Activated CD4-positive, alpha-beta memory T cell treated with anti-CD3 and anti-CD28 coated beads, Interleukin-2, amount 10 ng/mL, durations not matched to agents 7 days and 5 days (primary cell): Measurements from ENCODE around the gene ARHGEF37. TPM values are rescaled to one million over a fixed set of nuclear protein-coding genes. Genes with fewer than 3 reads are reported as not detected.

Experiments used
- CTCF ChIA-PET: fragments of 350-600 bp; sonication (Branson Sonifier 250); formaldehyde crosslinking; loops from one replicate; lab custom pipeline; 2021; ENCODE audit warnings: antibody characterized with exemption, inconsistent platforms; lab: Charles Lee
- POLR2A ChIA-PET: fragments of 350-600 bp; sonication (Branson Sonifier 250); formaldehyde crosslinking; loops from one replicate; lab custom pipeline; 2021; ENCODE audit warnings: antibody characterized with exemption; lab: Charles Lee
- DNase-seq: peaks from one replicate; pipeline ENCODE4 v3.0.0-alpha.2; 2020
- H3K27ac Mint-ChIP-seq: one replicate; pipeline ENCODE4 v1.8.0; 2021; ENCODE audit warnings: mild to moderate bottlenecking, mixed read lengths
- H3K27me3 Mint-ChIP-seq: one replicate; pipeline ENCODE4 v1.8.0; 2021; ENCODE audit warnings: mixed read lengths
- H3K36me3 Mint-ChIP-seq: one replicate; pipeline ENCODE4 v1.8.0; 2021; ENCODE audit warnings: low read depth, mixed read lengths
- H3K4me1 Mint-ChIP-seq: one replicate; pipeline ENCODE4 v1.8.0; 2021; ENCODE audit warnings: mixed read lengths
- H3K4me3 Mint-ChIP-seq: one replicate; pipeline ENCODE4 v1.8.0; 2021; ENCODE audit warnings: mild to moderate bottlenecking, mixed read lengths
- H3K9me3 Mint-ChIP-seq: one replicate; pipeline ENCODE4 v1.8.0; 2021; ENCODE audit warnings: mixed read lengths
- total RNA-seq, 2 experiments: library from RNA; stranded (reverse); gene quantifications; one replicate each; pipeline ENCODE4 v1.2.3, GENCODE V29; 2021

ARHGEF37 gene
- total RNA-seq, 2 experiments from 2014 or later, result 0.88 to 1.1 TPM

DNA sequence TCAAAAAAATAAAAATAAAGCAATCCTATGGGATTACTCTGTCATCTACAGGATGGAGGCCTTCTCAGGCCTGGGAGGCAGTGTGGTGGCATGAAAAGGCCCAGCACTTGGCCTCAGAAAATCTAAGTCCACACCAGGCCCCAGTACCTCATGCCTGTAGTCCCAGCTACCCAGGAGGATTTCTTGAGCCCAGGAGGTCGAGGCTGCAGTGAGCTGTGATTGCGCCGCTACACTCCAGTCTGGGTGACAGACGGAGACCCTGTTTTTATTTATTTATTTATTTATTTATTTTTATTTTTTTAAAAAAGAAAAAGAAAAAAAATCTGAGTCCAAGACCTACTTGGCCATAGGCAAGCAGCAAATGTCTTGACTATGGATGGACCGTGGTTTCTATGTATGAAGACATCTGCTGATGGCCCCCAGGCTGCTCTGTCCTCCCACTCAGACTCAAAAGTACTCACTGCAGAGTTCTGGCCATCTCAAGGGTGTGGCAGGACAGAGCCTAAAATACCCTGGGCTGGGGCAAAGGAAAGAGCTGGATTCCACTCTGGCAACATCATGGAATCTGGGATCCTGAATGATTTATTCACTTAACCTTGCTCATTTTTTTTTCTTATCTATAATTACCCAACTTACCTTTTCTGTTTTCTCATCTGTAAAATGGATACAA lies 55.0 kb downstream of the ARHGEF37 start:
- no peak overlapping the region for H3K4me3 Mint-ChIP-seq
- CTCF ChIA-PET, result interaction anchor here (0.7 to 10.6 kb wide), 18 partner anchors 9 to 354 kb away, joined by 3 to 96 read pairs (median 3); no protein-coding TSS in a partner anchor

DNA sequence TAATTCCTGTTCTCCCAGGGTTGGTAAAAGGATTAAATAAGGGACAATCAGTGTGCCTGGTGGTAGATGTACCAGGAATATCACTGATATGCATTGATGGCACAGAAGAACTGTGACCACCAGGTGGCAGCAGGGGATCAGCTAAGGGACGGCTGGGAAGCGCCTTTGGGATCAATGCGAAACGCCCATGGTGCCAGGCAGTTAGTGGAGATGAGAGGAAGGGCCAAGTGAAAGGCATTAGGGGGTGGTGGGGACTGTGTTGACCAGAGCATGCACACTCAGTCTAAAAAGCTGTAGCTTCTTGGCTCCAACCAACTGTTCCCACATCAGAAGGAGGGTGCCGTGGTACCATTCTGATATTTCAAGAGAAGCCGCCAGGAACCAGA lies 55.6 kb downstream of the ARHGEF37 start:
- POLR2A ChIA-PET, result interaction anchor here (1.6 kb wide), 1 partner anchor 192 kb away, joined by 3 read pairs; no protein-coding TSS in a partner anchor
- H3K4me3 Mint-ChIP-seq, result no peak overlapping the region
- H3K4me1 Mint-ChIP-seq, result peaks cover 16% of the 10 kb centered on the region
- H3K27ac Mint-ChIP-seq, result no peak overlapping the region
- CTCF ChIA-PET, result interaction anchor here (0.7 to 10.6 kb wide), 20 partner anchors 8 to 356 kb away, joined by 3 to 96 read pairs (median 3); no protein-coding TSS in a partner anchor
- peak; percentile 59 for DNase-seq
- H3K36me3 Mint-ChIP-seq, result no peaks in the 10 kb centered on the region
- no peaks in the 10 kb centered on the region for H3K9me3 Mint-ChIP-seq
- H3K27me3 Mint-ChIP-seq, result no peaks in the 10 kb centered on the region

More for the DNA sequence above, 55.0 kb downstream of the ARHGEF37 start:
- Mint-ChIP-seq H3K36me3 (no peaks in the 10 kb centered on the region), H3K27me3 (no peaks in the 10 kb centered on the region), H3K4me1 (peaks cover 19% of the 10 kb centered on the region), H3K27ac (no peak overlapping the region), H3K9me3 (no peaks in the 10 kb centered on the region)
- DNase-seq, result no peak
- POLR2A ChIA-PET, result interaction anchor here (1.6 kb wide), 1 partner anchor 192 kb away, joined by 3 read pairs; no protein-coding TSS in a partner anchor

DNA sequence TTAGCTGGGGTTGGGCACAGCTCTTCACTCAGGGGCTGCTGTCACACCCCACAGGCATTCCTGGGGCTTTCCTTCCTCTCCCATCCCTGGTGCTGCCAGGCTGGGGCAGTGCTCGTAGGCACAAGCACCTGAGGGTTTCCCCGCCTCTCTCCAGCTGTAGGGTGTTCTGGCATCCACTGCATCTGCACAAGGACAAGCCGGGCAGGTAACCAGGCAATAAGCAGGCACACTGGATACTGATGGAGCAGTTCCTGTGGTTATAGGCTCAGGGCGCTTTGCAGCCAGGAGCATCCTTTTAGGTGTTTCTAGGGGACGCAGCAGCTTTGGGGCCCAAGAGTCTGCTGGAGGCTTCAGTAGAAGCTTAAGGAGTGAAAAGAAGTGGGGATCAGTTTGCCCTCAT lies 56.8 kb downstream of the ARHGEF37 start:
- no peaks in the 10 kb centered on the region for H3K27me3 Mint-ChIP-seq
- ChIA-PET CTCF (interaction anchor here (1.3 to 10.6 kb wide), 3 partner anchors 119 to 355 kb away, joined by 3 to 96 read pairs (median 4); no protein-coding TSS in a partner anchor), POLR2A (no interaction called here)
- DNase-seq, result no peak
- H3K4me1 Mint-ChIP-seq, result peaks cover 4% of the 10 kb centered on the region
- H3K36me3 Mint-ChIP-seq, result no peaks in the 10 kb centered on the region
- no peak overlapping the region for H3K4me3 Mint-ChIP-seq
- H3K27ac Mint-ChIP-seq, result no peak overlapping the region
- no peaks in the 10 kb centered on the region for H3K9me3 Mint-ChIP-seq

DNA sequence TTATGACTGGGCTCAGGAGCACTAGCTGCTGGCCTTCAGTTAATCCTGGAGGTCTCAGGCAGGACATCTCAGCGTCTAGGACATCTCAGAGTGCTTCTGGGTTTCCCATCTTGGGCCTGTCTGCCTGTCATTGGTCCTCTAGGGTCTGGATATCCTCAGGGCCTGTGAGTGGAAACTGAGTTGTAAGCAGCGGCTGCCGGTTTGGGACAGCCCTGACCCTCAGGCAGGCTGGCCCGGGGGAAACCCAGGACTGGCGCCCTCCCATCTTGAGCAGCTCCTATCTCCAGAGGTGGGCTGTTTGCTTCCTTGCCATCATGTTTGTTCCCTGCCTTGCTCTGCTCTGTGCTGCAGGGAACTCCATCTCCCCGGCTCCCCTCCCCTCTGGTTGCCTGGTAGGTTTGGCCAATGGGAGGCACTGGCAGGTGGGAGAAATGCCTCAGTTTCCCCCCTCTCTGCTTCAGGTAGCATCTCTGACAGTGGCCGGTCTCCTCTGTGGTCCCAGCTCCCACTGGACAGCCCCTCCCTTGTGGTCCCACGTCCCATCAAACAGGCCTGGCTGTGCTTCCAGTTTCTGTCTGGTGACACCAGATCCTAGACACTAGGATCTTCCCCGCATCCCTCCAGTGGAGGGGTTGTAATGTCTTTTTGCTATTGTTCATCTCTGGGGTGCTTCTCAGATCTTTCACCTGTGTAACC lies 57.4 kb downstream of the ARHGEF37 start:
- H3K36me3 Mint-ChIP-seq, result no peaks in the 10 kb centered on the region
- no peaks in the 10 kb centered on the region for H3K4me1 Mint-ChIP-seq
- H3K27me3 Mint-ChIP-seq, result peaks cover 4% of the 10 kb centered on the region
- DNase-seq, result no peak
- no peak overlapping the region for H3K4me3 Mint-ChIP-seq
- H3K9me3 Mint-ChIP-seq, result no peaks in the 10 kb centered on the region
- ChIA-PET POLR2A (no interaction called here), CTCF (interaction anchor here (1.6 to 10.6 kb wide), 4 partner anchors 10 to 354 kb away, joined by 4 to 96 read pairs (median 4); no protein-coding TSS in a partner anchor)
- no peak overlapping the region for H3K27ac Mint-ChIP-seq

DNA sequence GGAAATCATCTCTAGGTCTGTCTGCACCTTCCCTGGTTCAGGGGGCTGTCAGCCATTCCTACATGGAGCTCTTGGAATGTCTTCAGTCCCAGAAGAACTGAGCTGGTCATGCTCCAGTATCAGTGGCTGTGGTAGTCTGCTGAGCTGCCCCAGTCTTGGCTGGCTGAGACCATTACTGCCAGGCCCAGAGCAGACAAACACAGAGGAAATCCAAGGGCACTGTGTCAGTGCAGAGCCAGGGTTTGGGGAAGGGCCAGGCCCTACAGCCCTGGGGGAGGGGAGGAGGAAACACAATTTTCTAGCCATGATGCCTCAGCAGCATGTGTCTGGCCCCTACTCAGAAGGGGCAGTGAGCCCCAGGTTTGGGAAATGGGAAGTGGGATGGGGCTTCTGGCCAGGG lies 58.4 kb downstream of the ARHGEF37 start:
- ChIA-PET CTCF (interaction anchor here (1.2 to 10.6 kb wide), 4 partner anchors 9 to 353 kb away, joined by 3 to 96 read pairs (median 4); no protein-coding TSS in a partner anchor), POLR2A (no interaction called here)
- H3K36me3 Mint-ChIP-seq, result no peaks in the 10 kb centered on the region
- H3K4me1 Mint-ChIP-seq, result no peaks in the 10 kb centered on the region
- no peak overlapping the region for H3K27ac Mint-ChIP-seq
- no peaks in the 10 kb centered on the region for H3K9me3 Mint-ChIP-seq
- H3K4me3 Mint-ChIP-seq, result no peak overlapping the region
- H3K27me3 Mint-ChIP-seq, result peaks cover 4% of the 10 kb centered on the region
- no peak for DNase-seq

DNA sequence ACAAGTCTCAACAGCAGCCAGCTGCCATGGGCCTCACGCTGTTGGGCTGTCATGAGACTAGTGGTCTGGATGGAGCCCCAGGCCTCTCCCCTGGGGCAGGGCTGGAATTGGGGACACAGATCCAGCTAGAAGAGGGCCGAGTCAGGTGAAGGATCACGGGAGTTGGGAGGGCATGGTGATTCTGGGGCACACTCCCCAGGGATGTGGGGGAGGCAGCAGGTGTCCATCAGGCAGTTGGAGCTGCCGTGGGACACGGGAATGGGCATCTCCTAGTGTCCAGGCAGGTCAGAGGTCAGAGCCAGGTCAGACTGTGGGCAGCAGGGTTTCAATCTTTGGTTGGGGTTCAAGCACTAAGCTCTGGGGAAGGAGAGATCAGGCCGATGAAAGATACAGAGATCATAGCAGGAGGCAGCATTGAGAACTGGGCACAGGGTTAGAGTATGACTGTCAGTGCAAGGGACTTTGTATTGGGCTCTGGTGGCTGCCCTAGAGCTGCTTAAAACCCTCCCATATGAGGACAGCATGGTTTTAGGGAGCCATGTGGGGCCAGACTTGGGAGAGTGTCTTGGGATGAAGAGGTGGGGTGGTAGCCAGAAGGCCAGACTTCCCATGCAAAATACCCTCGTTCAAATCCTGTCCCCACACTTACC lies 59.2 kb downstream of the ARHGEF37 start:
- DNase-seq, result no peak
- H3K27me3 Mint-ChIP-seq, result peaks cover 4% of the 10 kb centered on the region
- POLR2A ChIA-PET, result interaction anchor here (1.2 kb wide), 1 partner anchor 1465 kb away, joined by 3 read pairs; no protein-coding TSS in a partner anchor
- H3K4me3 Mint-ChIP-seq, result no peak overlapping the region
- H3K4me1 Mint-ChIP-seq, result no peaks in the 10 kb centered on the region
- CTCF ChIA-PET, result interaction anchor here (1.1 to 10.6 kb wide), 5 partner anchors 8 to 352 kb away, joined by 3 to 96 read pairs (median 4); no protein-coding TSS in a partner anchor
- H3K36me3 Mint-ChIP-seq, result no peaks in the 10 kb centered on the region
- H3K27ac Mint-ChIP-seq, result no peak overlapping the region
- H3K9me3 Mint-ChIP-seq, result no peaks in the 10 kb centered on the region

DNA sequence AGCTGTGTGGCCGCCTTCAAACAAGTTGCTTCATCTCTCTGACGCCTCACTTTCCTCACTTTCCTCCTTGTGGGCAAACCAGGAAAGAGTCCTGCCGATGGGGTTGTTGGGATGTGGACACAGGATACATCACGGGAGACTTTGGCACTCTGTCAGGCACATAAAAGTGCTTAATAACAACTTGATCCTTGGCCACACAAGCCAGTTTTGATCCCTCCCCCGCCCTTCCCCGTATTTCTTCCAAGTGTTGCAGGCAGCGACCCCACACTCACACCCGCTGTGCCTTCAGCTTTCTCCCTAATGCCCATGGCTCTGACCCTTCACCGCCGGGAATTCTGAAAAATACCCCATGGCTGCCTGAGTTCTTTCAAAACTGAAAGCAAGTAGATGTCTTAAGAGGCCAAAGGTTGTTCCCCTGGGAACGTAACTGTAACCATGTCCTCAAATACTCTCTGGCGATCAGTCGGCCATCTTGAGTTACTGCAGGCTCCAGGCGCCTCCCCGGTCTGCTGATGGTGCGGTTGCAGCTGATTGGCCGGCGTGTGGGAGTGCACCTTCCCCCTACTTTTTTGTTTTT lies 59.8 kb downstream of the ARHGEF37 start:
- Mint-ChIP-seq H3K27ac (no peak overlapping the region), H3K9me3 (no peaks in the 10 kb centered on the region), H3K4me3 (no peak overlapping the region), H3K27me3 (peaks cover 4% of the 10 kb centered on the region), H3K4me1 (no peaks in the 10 kb centered on the region), H3K36me3 (no peaks in the 10 kb centered on the region)
- no peak for DNase-seq
- ChIA-PET CTCF (interaction anchor here (1.1 to 10.6 kb wide), 2 partner anchors 16 to 188 kb away, joined by 3 to 96 read pairs; no protein-coding TSS in a partner anchor), POLR2A (interaction anchor here (1.2 kb wide), 1 partner anchor 1464 kb away, joined by 3 read pairs; no protein-coding TSS in a partner anchor)

DNA sequence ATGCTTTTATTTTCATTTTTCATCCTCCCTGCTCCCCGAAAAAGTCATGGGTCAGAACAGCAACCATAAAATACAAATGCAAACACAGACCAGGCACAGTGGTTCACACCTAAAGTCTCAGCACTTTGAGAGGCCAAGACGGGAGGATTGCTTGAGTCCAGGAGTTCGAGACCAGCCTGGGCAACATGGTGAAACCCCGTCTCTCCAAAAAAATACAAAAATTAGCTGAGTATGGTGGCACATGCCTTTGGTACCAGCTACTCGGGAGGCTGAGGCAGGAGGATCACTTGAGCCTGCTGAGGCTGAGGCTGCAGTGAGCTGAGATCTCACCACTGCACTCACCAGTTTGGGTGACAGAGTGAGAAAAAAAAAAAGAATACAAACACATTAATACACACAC lies 60.3 kb downstream of the ARHGEF37 start:
- no peak overlapping the region for H3K4me3 Mint-ChIP-seq
- no peaks in the 10 kb centered on the region for H3K9me3 Mint-ChIP-seq
- no peaks in the 10 kb centered on the region for H3K4me1 Mint-ChIP-seq
- POLR2A ChIA-PET, result interaction anchor here (1.2 kb wide), 1 partner anchor 1464 kb away, joined by 3 read pairs; no protein-coding TSS in a partner anchor
- H3K27ac Mint-ChIP-seq, result no peak overlapping the region
- no peak for DNase-seq
- no peaks in the 10 kb centered on the region for H3K36me3 Mint-ChIP-seq
- CTCF ChIA-PET, result interaction anchor here (10.6 kb wide), 1 partner anchor 187 kb away, joined by 96 read pairs; no protein-coding TSS in a partner anchor
- H3K27me3 Mint-ChIP-seq, result peaks cover 4% of the 10 kb centered on the region

DNA sequence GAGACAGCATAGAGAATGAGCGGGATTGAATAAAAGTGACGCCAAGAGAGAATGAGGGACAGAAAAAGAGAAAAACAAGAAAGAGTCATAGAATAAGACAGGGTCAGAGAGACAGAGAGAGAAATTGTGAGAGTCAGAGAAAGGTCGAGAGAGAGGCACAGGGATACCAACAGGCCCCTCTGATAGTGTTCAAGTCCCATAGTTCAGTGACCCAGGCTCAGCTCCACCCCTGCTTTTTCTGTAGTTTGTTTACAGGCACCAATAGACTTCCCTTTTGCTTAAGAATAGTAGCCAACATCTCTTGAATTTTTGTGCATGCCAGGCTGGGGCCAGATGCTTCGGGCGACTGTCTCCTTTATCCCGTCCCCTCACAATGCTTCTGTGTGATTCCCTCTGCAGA lies 62.5 kb downstream of the ARHGEF37 start:
- Mint-ChIP-seq H3K36me3 (no peaks in the 10 kb centered on the region), H3K4me1 (no peaks in the 10 kb centered on the region), H3K4me3 (no peak overlapping the region), H3K9me3 (no peaks in the 10 kb centered on the region), H3K27ac (no peak overlapping the region), H3K27me3 (peaks cover 4% of the 10 kb centered on the region)
- POLR2A ChIA-PET, result no interaction called here
- DNase-seq, result no peak
- CTCF ChIA-PET, result interaction anchor here (1.0 to 10.6 kb wide), 2 partner anchors 185 to 209 kb away, joined by 3 to 96 read pairs; no protein-coding TSS in a partner anchor

DNA sequence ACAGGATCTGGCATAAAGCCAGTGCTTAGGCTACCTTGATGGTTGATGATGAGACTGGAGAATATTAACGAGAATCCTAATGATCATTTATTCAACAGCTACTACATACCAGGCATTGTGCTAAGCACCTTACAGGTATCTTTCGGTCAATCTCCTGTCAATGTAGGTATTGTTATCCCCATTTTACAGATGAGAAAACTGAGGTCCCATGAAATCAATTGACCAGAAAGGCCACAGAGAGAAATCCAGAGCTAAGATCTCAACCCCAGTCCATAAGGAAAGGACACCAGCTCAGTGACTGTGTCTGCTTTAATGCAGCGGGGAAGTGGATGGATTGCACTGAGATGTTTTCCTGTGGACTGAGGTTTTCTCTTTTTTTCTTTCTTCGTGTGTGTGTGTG lies 63.3 kb downstream of the ARHGEF37 start:
- DNase-seq, result no peak
- peaks cover 4% of the 10 kb centered on the region for H3K27me3 Mint-ChIP-seq
- H3K9me3 Mint-ChIP-seq, result no peaks in the 10 kb centered on the region
- H3K27ac Mint-ChIP-seq, result no peak overlapping the region
- ChIA-PET POLR2A (no interaction called here), CTCF (interaction anchor here (1.1 to 10.6 kb wide), 2 partner anchors 8 to 184 kb away, joined by 3 to 96 read pairs; no protein-coding TSS in a partner anchor)
- no peaks in the 10 kb centered on the region for H3K36me3 Mint-ChIP-seq
- no peak overlapping the region for H3K4me3 Mint-ChIP-seq
- no peaks in the 10 kb centered on the region for H3K4me1 Mint-ChIP-seq

DNA sequence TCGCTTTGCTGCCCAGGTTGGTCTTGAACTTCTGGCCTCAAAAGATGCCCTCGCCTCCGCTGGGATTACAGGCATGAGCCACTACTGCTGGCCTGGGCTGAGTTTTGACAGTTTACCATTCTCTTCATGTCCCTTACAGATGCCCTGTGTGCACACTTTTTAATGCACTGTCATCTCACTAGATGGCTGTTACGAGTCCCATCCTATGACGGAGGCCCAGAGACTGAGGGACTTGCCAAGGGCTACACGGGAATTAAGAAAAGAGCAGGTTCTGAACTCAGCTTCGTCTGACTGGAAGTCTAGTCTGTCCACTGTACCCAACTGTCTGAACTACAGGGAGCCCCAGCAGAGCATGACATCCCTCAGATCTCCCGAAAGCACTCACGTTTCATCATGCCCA lies 63.9 kb downstream of the ARHGEF37 start:
- ChIA-PET CTCF (interaction anchor here (0.6 to 10.6 kb wide), 3 partner anchors 8 to 184 kb away, joined by 3 to 96 read pairs (median 3); no protein-coding TSS in a partner anchor), POLR2A (no interaction called here)
- Mint-ChIP-seq H3K9me3 (no peaks in the 10 kb centered on the region), H3K27ac (no peak overlapping the region), H3K36me3 (no peaks in the 10 kb centered on the region), H3K4me1 (no peaks in the 10 kb centered on the region), H3K4me3 (no peak overlapping the region), H3K27me3 (peaks cover 4% of the 10 kb centered on the region)
- no peak for DNase-seq

DNA sequence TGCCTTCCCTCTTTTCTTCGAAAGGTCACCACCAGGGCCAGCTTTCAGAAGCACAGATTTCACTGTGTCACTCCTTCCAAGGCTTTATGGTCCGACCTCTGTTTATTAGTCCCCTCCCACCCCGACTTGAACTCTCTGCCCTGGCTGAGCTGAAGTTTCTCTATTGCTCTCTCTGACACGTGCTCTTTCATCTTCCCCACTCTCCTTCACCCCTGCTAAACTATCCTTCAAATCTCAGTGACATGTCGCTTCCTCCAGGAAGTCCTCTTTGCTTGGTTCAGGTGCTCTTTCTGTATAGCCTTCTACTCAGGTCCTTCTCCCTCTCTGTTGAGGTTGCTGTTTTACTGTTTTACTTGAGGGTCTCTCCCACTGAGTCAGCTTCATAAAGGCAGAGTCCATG lies 64.4 kb downstream of the ARHGEF37 start:
- Mint-ChIP-seq H3K4me3 (no peak overlapping the region), H3K27ac (no peak overlapping the region), H3K9me3 (no peaks in the 10 kb centered on the region), H3K4me1 (no peaks in the 10 kb centered on the region), H3K36me3 (no peaks in the 10 kb centered on the region), H3K27me3 (peaks cover 4% of the 10 kb centered on the region)
- DNase-seq, result no peak
- POLR2A ChIA-PET, result no interaction called here
- CTCF ChIA-PET, result interaction anchor here (0.6 to 10.6 kb wide), 3 partner anchors 9 to 183 kb away, joined by 3 to 96 read pairs (median 3); no protein-coding TSS in a partner anchor
